HEK293T (cell line): ENCODE data around the gene HAUS1.

Experiments used
- BHLHE40 ChIP-seq: fragments of 450-650 bp; IDR thresholded peaks from 2 replicates; pipeline ENCODE4 v1.6.1; 2016; ENCODE audit warnings: mild to moderate bottlenecking, moderate library complexity, borderline replicate concordance
- FOXM1 ChIP-seq: fragments of 450-650 bp; IDR thresholded peaks from 2 replicates; pipeline ENCODE4 v1.6.1; 2017; ENCODE audit warnings: mild to moderate bottlenecking, borderline replicate concordance
- TARDBP ChIP-seq: fragments of 450-650 bp; IDR thresholded peaks from 2 replicates; pipeline ENCODE4 v1.6.1; 2016
- ZNF384 ChIP-seq: fragments of 450-650 bp; IDR thresholded peaks from 2 replicates; pipeline ENCODE4 v1.6.1; 2016

- TF ChIP-seq BHLHE40 (no peak), FOXM1 (no peak), TARDBP (no peak), ZNF384 (no peak)
Measured at GRCh38 chr18:46166261-46166970, 62.2 kb downstream of the HAUS1 start.
